AG04449 (cell line): Measurements from ENCODE around the gene AIRE.
"Not testable (repeated sequence)": the region's sequence is repeated elsewhere in the genome, so short reads cannot be mapped to it uniquely, and the experiment has no call there.

ENCODE experiments used
- CTCF ChIA-PET: fragments of 350-600 bp; formaldehyde crosslinking; extraction: SDS; loops from one replicate; lab custom pipeline; 2021; ENCODE audit warnings: antibody characterized with exemption; lab: Yijun Ruan, JAX
- POLR2A ChIA-PET: fragments of 400-600, 350-600 bp; formaldehyde crosslinking; extraction: SDS; loops from one replicate; lab custom pipeline; 2020; ENCODE audit warnings: antibody characterized with exemption, inconsistent platforms; lab: Yijun Ruan, JAX
- DNase-seq: peaks from one replicate; pipeline ENCODE4 v3.0.0-alpha.2; 2010; ENCODE audit warnings: low read depth, low spot score
- H3K4me3 ChIP-seq: 2 replicates; pipeline ENCODE4 v1.5.1; 2011; ENCODE audit warnings: low read depth, mild to moderate bottlenecking, control low read depth, low read length
- CTCF ChIP-seq: IDR thresholded peaks from one replicate; pipeline ENCODE4 v1.5.1; 2011; ENCODE audit warnings: mild to moderate bottlenecking, moderate library complexity, low read length, control low read depth, inconsistent platforms; ENCODE audit not compliant: insufficient read depth; ENCODE audit errors: missing control alignments

Gene AIRE

DNA sequence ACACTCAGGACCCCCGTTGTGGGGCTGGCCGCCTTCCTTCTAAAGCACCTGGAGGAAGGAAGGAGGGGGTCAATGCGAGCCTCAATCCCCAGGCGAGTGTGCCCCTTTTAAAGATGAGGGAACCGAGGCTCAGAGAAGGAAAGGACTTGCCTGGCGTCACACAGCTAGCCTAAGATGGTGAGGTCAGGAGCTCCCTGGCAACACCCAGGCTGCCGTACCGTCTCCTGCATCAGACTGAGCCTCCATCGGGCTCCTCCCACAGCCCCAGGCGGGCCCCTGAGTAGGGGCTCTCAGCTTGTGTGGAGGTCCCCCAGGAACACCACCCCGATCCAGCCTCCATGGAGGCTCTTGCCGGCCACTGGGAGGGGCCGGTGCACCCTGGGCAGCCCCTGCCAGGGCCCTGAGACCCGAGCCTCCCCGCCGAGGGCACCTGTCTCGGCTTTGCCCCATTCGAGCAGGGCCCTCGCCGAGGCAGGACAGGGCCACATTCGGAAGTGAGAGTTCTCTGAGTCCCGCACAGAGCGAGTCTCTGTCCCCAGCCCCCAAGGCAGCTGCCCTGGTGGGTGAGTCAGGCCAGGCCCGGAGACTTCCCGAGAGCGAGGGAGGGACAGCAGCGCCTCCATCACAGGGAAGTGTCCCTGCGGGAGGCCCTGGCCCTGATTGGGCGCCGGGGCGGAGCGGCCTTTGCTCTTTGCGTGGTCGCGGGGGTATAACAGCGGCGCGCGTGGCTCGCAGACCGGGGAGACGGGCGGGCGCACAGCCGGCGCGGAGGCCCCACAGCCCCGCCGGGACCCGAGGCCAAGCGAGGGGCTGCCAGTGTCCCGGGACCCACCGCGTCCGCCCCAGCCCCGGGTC lies at the start of gene AIRE:
AIRE (plus strand) TSS at position 739 of the 855 bp plus-strand sequence. CDS start 131 bp downstream, outside the sequence.
- H3K4me3 ChIP-seq = peak within 1 kb of the TSS; percentile 20
- CTCF ChIA-PET = interaction anchor here (5.5 kb wide), 1 partner anchor 12 kb away, joined by 36 read pairs; no protein-coding TSS in a partner anchor
- POLR2A ChIA-PET = no interaction called here
- TF ChIP-seq CTCF = no peak
- no peak for DNase-seq

GRCh38 chr21:44240353-44240752 lies 45.3 kb upstream of the AIRE start:
- H3K4me3 ChIP-seq, CTCF ChIA-PET, POLR2A ChIA-PET, DNase-seq: not testable (repeated sequence)

DNA sequence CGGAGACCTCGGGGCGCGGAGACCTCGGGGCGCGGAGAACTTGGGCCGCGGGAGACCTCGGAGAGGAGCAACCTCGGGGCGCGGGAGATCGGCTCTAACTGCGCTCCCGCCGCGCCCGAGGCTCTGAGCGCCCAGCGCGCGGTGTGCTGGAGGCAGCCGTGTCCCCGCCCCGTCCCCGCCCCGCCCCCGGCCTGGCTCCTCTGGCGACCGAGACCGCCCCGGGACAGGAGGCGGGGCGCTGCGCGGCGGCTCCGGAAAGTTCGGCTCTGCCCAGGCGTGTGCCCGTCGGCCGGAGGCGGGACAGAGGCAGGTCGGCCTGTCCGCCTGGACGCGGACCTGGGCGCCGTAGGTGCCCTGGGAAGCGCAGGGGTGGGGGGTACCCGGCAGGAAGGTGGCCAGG lies 44.8 kb upstream of the AIRE start, which contains the start of gene ICOSLG:
ICOSLG (minus strand) TSS at position 102 of the 400 bp plus-strand sequence. CDS start 126 bp downstream, outside the sequence.
- DNase-seq, POLR2A ChIA-PET, CTCF ChIA-PET, H3K4me3 ChIP-seq: not testable (repeated sequence)

DNA sequence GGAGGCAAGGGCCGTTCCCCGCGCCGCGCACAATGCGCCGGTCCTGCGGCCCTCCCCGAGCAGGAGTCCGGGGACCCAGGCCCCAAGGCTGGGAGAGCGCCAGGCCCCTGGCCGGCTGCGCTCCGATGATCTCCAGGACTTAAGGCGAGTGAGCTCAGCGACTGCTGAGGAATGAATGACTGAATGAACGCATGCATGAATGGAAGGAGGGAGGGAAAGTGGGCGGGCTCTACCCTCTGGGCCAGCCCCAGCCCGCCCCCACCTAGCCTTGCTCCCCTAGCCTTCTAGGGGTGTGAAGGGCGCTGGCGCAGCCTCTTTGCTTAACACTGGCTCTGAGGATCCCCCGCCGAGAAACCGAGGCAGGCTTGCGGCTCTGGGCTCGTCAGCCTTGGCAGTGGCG lies 44.4 kb upstream of the AIRE start:
- H3K4me3 ChIP-seq, CTCF ChIA-PET, POLR2A ChIA-PET, DNase-seq: not testable (repeated sequence)

DNA sequence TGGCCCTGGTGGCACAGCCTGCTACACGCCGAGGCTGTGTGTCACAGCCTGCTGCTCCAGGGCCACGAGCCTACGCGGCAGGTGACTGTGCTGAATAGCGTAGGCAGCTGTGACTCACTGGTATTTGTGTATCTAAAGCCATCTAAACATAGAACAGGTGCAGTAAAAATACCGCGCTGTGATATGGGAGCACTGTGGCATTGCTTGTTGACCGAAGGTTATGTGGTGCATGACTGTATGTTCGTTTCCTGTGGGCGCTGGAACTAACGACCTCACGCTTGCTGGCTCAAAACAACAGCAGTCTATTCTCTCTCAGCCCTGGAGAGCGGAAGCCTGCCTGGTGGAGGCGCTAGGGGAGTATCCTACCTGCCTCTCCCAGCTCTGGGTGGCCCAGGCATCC lies 41.7 kb upstream of the AIRE start:
- DNase-seq, CTCF ChIA-PET, H3K4me3 ChIP-seq, POLR2A ChIA-PET: not testable (repeated sequence)

DNA sequence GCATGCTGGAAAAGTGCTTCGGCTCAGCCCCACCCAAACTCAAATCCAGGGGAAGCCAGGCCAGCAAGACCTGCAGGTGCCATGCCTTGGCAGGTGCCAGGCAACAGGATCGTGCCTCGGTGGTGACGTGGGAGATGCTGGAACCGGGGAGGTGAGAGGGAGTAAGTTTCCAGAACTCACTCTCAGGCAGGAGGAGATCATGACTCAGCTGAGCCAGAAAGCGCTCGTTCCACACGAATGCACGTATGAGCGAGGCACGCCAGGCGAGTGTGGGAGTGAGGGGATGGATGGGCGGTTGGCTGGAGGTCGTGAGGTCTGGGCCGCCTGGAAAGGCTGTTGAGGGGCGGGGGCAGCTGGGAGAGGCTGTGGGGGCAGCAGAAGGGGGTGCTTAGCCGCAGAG lies 37.8 kb upstream of the AIRE start:
- DNase-seq, POLR2A ChIA-PET, H3K4me3 ChIP-seq, CTCF ChIA-PET: not testable (repeated sequence)

GRCh38 chr21:44249204-44250037 lies 36.3 kb upstream of the AIRE start:
- POLR2A ChIA-PET, CTCF ChIA-PET, H3K4me3 ChIP-seq, DNase-seq: not testable (repeated sequence)

GRCh38 chr21:44253832-44254710 lies 31.6 kb upstream of the AIRE start:
- no peak overlapping the region for H3K4me3 ChIP-seq
- TF ChIP-seq CTCF = no peak
- CTCF ChIA-PET = interaction anchor here (1.3 kb wide), 1 partner anchor 13 kb away, joined by 4 read pairs; no protein-coding TSS in a partner anchor
- POLR2A ChIA-PET = no interaction called here
- DNase-seq = no peak
